C1 segment of cervical spinal cord (tissue), 14 donors: ENCODE results near the gene NDUFB11.

Experiments
- DNase-seq, 14 donors: peaks; one replicate each; lab custom pipeline; 2025; lab: John Stamatoyannopoulos, UW

Gene NDUFB11

GRCh38 chrX:47174846-47175587, 30.5 kb upstream of the NDUFB11 start:
- DNase-seq: no peak

GRCh38 chrX:47174376-47174775, 29.9 kb upstream of the NDUFB11 start:
- no peak for DNase-seq

DNA sequence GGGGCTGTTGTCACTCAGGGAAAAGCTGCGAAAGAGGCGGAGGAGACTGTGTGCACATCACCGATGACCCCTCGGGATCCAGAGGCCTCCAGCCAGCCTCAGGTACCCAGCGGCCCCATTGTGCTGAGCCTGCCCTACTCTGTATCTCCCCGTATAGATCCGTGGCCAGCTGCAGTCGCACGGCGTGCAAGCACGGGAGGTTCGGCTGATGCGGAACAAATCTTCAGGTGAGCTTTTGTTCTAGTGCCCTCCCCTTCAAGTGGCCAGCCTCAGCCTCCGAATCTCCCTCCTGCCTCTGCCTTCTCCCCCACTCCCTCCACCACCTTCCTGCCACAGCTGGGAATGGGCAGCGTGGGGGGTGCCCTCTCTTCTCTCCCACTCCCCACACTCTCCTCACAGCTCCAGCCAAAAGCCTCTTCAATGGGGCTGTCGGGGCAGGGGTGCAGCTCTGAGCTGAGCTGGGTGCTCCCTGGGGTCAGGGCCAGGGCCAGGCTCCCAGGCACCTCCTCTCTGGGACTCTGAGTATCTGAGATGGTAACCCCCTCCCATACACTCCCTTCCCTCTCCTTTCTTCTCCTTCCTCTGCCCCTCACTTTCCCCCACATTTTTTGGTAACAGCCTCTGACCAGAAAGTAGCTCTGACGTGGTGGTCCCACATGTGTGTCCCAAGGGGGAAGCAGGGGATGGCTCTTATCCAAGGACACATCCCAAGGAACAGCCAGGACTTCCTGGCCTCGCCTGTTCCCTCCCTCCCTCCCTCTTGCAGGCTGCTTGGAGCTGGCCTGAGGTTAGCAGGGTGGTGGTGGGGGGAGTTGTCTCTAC, 28.7 kb upstream of the NDUFB11 start:
- DNase-seq: no peak

DNA sequence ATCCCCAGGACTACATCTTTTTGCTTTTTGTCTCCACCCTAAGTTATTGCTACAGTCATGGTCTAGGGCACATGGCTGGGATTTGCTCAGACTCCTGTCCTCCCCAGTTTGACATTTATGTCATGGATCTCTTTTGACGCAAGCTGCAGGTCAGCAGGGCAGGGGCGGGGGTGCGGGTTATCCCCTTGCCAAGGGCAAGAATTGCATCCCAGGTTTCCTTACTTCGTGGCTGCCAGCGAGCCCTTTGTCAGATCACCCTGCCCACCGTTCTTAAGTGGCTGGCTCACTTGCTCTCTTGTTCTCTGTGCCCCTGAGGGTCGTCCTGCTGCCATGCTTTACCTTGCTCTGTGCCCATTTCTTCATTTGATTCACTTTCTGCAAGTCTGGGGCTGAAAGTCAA, 28.0 kb upstream of the NDUFB11 start:
- DNase-seq: no peak

GRCh38 chrX:47171996-47172395, 27.5 kb upstream of the NDUFB11 start:
- no peak for DNase-seq

- DNase-seq: no peak
These were observed 26.6 kb upstream of the NDUFB11 start for GRCh38 chrX:47170861-47171692.

DNA sequence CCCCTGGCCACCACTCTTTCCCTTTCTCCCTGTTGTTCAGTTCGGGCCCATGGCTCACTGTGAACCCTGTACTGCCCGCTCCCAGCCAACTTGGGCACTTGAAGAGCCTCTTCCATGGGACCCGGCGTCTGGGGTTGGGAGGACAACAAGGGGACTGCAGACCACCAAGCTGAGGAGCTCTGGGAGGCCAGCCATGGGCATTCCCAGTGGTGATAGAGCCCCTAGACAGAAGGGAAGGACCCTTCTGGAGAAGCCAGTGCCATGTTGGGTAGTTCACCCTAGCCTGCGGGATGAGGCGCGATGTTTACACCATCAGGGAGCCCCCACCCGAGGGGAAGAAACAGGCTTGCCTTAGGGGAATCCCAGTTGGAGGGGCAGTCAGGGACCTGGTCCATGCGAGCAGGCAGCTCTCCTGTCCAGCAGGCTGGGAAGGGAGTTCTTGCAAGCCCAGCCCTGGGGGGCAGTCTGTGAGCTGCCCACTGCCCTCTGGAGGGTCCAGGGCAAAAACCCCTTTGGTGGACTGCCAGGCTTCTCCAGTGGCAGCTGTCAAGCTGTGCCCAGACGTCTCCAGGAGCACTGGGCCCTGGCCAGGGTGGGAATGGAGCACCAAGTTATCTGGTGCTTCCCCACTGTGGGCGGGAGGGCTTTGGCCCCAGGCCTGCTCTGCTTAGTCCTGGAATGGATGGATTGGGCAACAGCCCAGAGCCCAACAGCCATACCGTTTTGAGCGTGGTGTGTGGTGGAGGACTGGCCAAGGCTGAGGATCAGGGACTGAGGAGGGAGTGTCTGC, 25.4 kb upstream of the NDUFB11 start:
- DNase-seq: peak in 1 of 14 donors; percentile 22

- DNase-seq: no peak
These were observed 24.8 kb upstream of the NDUFB11 start for GRCh38 chrX:47169273-47169672.

- no peak for DNase-seq
These were observed 24.1 kb upstream of the NDUFB11 start for GRCh38 chrX:47168495-47169073.

GRCh38 chrX:47166126-47166525, 21.6 kb upstream of the NDUFB11 start:
- DNase-seq: no peak

DNA sequence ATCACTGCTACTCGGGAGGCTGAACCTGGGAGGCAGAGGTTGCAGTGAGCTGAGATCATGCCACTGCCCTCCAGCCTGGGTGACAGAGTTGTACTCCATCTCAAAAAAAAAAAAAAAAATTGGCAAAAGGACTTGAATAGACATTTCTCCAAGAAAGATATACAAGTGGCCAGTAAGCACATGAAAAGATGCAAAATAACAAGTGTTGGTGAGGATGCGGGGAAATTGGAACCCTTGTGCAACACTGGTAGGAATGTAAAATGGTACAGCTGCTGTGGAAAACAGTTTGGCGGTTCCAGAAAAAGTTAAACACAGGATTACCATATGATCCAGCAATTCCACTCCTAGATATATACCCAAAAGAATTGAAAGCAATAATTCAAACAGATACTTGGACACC, 19.9 kb upstream of the NDUFB11 start:
- DNase-seq: no peak

DNA sequence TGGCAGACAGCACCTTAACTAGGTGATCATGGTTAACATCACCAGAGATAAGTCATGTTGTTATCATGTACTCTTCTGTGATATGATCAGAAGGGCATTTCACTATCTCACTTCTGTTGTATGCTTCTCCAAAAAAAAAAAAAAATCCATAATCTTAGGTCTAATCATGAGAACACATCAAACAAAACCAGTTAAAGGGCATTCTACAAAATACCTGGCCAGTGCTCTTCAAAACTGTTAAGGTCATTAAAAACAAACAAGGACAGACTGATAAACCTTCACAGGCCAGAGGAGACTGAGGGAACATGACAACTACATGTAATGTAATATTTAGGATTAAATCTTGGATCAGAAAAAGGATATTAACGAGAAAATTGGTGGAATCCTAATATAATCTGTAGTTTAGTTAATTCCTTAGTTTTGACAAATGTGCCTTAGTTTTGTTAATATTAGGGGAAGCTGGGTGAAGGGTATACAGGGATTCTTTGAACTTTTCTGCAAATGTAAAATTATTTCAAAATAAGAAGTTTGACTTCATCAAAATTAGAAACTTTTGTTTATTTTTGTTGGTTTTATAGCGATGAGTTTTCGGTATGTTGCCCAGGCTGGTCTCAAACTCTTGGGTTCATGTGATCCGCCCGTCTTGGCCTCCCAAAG, 18.6 kb upstream of the NDUFB11 start:
- DNase-seq: no peak

GRCh38 chrX:47160781-47161180, 16.3 kb upstream of the NDUFB11 start:
- DNase-seq: no peak

DNA sequence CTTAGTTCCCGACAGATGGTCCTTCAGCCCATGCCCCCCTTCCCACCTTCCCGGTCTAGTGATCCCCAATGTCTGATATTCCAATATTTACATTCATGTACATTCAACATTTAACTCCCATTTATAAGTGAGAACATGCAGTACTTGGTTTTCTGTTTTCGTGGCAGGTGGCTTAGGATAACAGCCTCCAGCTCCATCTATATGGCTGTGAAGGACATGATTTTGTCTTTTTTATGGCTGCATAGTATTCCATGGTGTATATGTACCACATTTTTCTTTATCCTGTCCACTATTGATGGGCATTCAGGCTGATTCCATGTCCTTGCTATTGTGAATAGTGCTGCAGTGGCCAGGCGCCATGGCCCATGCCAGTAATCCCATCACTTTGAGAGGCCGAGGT, 14.3 kb upstream of the NDUFB11 start:
- DNase-seq: no peak

- no peak for DNase-seq
These were observed 13.6 kb upstream of the NDUFB11 start for GRCh38 chrX:47158131-47158530.

DNA sequence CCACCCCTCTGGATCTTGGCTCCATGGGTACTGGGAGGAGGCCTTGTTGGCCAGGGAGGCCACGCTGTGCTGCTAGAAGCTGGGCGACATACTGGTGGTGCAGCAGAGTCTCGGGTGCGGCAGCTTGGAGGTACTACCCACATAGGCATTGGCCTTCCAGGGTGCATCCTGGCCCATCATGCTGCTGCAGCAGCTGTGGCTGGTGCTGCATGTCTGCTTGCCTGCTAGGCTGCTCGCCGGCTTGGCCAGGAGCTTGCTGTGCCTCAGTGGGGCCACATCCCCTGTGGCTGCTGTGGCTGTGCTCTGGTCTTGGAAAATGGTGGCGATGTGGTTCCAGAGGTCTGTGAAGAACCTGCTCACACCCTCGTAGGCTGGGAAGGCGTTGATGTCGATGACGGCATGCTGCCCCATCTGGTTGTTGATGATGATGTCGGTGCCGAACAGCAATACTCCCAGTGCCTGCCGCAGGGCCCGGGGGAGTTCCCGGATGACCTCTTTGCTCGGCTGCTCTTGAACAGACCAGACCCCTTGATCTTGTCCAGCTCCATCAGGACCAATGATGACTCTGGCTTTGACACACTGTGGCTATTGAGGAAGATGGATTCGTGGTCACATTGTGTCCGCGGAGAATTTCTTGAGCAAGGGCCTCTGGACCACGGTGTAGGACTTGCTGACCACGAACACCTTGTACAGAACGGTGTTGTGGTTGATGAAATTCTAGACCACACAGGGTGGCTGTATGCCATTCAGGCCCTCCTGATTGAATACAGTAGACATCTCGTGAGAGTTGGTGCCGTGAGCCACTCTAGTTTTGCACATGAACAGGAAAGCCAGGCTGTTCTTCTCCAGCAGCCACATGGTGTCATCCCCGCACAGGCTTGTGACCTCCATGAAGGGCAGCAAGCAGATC, 12.4 kb upstream of the NDUFB11 start:
- no peak for DNase-seq

DNA sequence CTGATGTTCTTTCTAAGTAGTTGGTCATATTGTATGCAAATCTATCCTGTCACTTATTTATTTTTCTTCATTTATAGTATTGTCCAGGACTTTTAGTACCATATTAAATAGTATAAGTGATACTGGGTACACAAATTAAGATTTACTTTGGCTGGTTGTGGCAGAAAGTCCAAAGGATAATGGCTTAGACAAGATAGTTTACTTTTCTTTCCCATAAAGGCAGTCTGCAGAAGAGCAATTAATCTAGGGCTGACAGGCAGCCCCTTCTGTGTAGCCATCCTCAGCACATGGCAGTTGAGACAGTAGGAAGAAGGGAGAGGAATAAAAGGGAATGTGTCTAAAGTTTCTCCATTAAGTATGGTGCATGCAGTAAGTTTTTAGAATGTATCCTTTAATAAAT, 6.9 kb upstream of the NDUFB11 start:
- DNase-seq: no peak

GRCh38 chrX:47148946-47149345, 4.4 kb upstream of the NDUFB11 start:
- DNase-seq: no peak
